ENCODE results near the gene HS3ST5.

DNA sequence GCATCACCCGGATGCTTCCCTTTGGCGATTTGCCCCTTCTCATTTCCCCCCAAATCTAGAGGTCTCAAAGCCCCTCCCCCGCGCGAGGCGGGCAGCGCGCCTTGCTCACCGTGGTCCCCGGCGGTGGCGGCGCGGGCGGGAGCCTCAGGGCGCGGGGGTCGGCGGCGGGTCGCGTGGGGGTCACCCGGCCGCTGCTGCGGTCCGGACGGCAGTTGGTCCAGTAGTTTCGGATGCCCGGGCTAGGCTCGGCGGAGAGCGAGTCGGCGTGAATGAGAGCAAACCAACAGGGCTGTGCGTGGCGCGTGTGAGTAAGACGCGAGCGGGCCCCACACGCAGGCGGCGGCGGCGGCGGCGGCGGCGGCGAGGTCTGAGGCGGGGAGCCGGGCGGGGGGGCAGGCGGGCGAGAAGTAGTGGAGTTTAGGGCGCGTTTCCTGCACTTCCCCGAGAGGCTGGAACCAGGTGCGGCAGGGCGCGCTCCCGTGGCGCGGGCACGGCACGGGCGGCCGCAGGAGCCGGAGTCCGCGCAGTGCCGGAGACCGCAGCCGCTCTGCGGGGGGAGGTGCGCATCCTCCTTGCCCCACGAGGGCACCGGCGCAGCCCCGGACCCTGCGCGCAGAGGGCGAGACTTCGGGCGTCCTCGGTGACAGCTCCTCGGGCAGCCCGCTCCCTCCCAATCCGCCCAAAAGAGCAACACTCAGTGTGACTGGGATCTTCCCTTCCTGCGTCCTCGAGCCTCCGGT lies 567 bp downstream of the HS3ST5 start:
- no peak for TF ChIP-seq POLR2AphosphoS5 (IDR thresholded peaks at IDR 0.05)
- TF ChIP-seq POLR2A (IDR thresholded peaks at IDR 0.05), result no peak

Measured in prostate gland (tissue), 1 donor.